HUDEP-2 (cell line): ENCODE results near the gene PGAP1.
"Not testable (repeated sequence)": the region's sequence is repeated elsewhere in the genome, so short reads cannot be mapped to it uniquely, and the experiment has no call there.

Experiments
- DNase-seq, 76 experiments: peaks; one replicate each; lab custom pipeline; 2025; ENCODE audit not compliant: unreplicated experiment in 76 of 76; lab: John Stamatoyannopoulos, UW

Gene PGAP1

GRCh38 chr2:196952936-196953335 lies 26.4 kb upstream of the PGAP1 start:
- DNase-seq: no peak

DNA sequence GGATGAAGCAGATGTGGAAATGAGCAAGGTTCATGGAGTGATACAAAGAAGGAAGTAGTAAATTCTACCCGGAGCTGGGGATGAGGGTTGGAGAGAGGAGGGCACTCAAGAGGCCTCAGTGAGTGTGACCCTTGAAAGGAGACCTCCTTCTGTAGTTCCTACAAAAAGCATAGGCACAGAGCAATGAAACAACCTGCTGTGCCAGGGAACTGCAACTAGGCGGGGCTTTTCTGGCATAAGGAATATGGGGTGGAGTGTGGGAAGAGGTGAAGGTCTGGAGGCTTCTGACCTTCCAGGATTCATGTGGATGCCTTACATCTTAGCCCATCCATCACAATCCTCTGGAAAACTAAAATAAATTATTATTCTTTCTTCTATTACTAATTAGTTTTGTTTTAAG lies 25.5 kb upstream of the PGAP1 start:
- DNase-seq: no peak

DNA sequence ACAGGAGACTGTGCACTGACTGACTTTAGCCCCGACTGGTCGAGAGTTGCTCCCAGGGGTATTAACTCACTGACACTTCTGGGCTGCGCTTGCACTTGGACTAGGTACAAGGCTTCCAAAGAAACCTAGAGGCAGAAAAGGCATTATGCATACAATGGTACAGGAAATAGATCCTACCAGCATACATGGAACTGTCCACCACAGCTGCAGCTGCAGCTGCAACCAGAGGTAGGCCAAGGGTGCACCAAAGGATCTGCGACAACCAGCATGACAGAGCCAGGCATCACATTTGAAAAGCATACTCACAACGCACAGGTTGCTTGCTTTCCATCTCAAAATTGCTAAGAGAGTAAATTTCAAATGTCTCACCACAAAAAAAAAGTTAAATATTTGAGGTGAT lies 22.6 kb upstream of the PGAP1 start:
- DNase-seq: no peak

DNA sequence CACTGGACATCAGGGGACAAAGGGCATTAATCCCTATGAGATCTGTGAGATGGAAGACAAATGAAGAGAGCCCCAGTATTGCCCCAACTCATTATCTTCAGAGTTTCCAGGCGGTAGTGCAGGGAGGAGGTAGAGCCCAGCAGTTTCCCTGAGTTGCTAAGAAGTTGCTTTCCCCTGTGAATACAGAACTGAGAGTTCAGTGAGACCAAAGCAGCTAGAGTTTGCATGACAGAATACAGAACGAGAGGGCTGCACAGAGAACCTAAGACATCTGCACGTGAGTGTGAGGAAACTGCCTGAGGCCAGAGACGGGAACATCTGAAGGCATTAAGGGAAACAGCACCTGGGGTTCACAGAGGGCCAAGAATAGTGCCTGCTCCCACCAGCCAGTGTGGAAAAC lies 18.1 kb upstream of the PGAP1 start:
- no peak for DNase-seq

- DNase-seq: no peak
These were observed 15.0 kb upstream of the PGAP1 start for GRCh38 chr2:196941398-196942078.

DNA sequence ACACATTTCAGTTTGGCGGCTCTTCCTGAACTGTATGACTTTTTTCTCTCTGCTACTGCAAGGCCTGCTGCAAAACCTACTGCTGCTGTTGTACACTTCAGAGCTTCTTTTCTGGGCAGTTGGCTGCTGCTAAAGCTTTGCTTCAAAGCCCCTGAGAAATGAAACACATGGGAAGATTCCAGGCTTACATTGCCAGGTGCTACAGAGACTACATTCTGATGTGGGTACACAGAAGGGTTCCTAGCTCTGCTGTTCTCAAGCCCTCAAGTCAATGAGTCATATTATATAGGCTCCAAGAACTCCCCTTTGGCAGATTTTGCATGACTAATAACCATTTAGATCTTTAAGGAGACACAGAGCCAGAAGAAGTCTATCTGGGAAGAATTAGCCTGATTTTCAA lies 12.9 kb upstream of the PGAP1 start:
- DNase-seq: no peak

- no peak for DNase-seq
These were observed 8.9 kb upstream of the PGAP1 start for GRCh38 chr2:196935432-196935831.

GRCh38 chr2:196934672-196935071 lies 8.2 kb upstream of the PGAP1 start:
- DNase-seq: no peak

DNA sequence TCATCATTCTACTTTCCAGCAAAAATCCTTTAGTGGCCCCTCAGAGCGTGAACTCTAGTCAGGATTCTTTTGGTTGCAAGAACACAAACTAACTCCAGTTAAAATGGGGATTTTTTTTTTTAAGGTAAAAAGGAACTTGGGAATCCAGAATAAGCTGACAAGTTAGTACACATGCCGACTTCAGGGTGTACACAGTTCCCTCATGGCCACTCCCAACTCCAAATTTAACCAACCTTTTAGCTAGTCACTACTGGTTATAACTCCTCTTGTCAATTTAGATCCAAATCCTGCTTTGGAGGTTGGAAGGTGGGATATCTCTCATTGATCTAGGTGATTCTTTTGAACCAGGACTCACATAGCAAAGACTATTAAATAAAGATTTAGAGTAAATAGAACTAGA lies 5.0 kb upstream of the PGAP1 start:
- no peak for DNase-seq

DNA sequence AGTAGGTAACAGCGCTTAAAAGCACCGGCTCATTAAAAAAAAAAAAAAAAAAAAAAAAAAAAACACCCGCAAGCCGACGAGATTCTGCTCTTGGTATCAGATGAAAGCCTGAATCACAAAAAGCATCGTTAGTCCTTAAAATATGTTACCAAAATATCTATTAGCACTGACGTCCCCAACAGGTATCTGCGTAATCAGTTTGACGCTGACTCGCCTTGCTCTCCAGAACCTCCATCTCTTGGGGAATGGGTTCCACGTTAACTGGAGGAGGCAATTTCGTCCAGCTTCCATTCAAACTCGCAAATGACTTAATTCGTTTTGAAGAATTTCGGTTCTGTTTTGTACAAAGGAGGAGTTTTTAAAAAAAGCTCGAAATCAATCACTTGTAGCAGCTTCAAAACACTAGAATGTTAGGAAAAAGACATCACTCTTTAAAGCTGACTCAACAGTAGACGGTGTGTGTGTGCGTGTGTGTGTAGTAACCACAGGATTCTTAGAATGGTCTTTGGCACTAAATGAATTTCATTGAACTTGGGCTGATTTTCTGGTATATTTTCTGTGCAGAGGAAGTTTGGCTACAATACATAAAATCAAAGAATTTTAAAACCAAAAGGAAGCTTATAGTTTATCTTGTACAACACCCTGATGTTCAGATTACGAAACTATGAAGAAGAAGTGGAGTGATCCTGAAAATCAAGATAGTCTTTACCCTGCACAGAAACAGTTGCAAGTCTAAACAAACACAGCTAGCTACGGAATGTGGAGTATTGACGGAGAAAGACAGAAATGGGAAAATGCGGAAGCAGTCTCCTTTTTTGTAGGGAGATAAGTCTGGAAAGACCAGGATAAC lies 1.1 kb upstream of the PGAP1 start:
- no peak for DNase-seq

DNA sequence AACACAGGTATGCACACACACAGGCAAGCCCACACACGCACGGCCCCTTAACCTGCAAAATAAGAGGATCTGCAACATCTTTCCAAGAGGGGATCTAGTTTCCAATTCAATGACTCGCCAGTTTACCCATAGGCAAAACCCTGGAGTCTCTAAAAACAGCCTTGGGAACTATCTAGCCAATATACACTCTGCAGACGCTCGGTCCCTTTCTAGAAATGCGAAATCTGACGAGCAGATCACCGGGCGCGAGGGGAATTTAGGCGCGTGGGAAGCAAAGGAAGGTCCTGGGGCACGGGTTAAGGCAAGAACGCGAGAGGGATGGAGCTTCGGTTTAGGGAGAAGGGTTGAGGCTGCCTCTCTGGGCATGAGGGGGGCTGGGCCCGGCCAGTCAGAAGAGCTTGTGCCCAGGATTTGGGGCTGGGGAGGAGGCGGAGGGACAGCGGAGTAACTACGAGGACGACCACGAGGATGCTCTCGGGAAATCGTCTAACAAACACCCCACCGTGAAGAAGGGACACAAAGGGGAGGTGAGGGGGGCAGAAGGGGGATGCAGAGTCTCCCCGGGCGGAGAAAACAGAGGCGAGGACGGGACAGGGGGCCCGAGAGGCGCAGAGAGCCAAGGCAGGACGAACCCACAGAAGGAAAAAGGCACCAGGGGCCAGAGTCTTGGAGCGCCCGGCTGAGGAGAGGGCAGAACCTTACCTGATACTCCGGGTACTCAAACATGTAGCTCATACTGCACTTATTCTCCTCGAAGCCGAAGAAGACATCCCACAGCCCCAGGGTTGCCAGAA lies 542 bp downstream of the PGAP1 start:
- peak in 4 of 76 experiments; percentile 3 to 17 (median 4) for DNase-seq

- DNase-seq: no peak
These were observed 1.3 kb downstream of the PGAP1 start for GRCh38 chr2:196925051-196925767.

GRCh38 chr2:196924051-196924450 lies 2.5 kb downstream of the PGAP1 start:
- no peak for DNase-seq

- no peak for DNase-seq
These were observed 7.6 kb downstream of the PGAP1 start for GRCh38 chr2:196918927-196919326.

DNA sequence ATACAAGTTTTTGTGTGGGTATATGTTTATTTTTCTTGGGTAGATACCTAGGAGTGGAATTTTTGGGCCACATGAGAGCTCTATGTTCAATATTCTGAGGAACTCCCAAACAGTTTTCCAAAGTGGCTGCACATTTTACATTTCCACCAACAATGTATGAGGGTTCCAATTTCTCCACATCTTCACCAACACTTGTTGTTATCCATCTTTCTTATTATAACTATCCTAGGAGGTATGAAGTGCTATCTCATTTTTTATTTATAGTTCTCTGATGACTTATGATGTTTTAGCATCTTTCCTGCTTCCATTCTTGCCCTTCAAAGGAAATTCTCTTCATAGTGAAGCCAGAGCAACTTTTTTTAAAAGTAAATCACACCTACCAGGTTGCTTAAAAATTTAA lies 8.7 kb downstream of the PGAP1 start:
- DNase-seq: no peak

GRCh38 chr2:196915507-196916189 lies 10.9 kb downstream of the PGAP1 start:
- no peak for DNase-seq

DNA sequence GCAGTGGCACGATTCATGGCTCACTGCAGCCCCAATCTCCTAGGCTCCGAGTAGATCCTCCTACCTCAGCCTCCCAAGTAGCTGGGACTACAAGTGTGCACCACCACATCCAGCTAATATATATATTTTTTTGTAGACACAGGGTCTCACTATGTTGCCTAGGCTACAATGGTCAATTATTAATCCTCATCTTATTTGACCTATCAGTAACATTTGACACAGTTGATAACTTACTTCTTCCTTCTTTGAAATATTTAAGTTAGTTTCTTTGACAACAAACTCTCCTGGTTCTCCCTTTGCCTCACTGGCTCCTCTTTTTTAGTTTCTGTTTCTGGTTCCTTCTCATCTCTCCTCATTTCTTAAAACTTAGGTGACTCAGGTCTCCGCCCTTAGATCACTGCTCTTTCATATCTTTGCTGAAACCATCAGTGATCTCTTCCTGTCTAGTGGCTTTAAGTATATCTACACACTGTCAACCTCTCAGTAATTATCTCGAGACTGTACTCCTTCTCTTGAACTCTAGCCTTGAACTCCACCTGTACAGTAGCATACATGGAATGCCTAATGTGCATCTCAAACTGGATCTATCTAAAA lies 11.5 kb downstream of the PGAP1 start:
- DNase-seq: no peak

- no peak for DNase-seq
These were observed 12.8 kb downstream of the PGAP1 start for GRCh38 chr2:196913691-196914090.

- not testable (repeated sequence) for DNase-seq
These were observed 21.1 kb downstream of the PGAP1 start for GRCh38 chr2:196905365-196905764.

- no peak for DNase-seq
These were observed 23.7 kb downstream of the PGAP1 start for GRCh38 chr2:196902828-196903227.
